A549 (cell line): ENCODE measurements around the gene NHSL1.

Experiments used
- BHLHE40 ChIP-seq: IDR thresholded peaks from 2 replicates; pipeline ENCODE4 v1.6.1; 2012; ENCODE audit warnings: low read depth, low read length, inconsistent platforms
- CTCF ChIP-seq: fragments of >200 bp; sonication (Bioruptor Twin); formaldehyde crosslinking; IDR thresholded peaks from 3 replicates; pipeline ENCODE4 v1.5.1; 2016
- EP300 ChIP-seq, 2 experiments: fragments of >200 bp; sonication (Bioruptor Twin); formaldehyde crosslinking; IDR thresholded peaks; 2 replicates in 1 of 2; 3 replicates in 1 of 2; pipeline ENCODE4 v1.6.1; 2016 to 2017
- HMGXB4 ChIP-seq: fragments of 250-450 bp; sonication (Bioruptor Pico); IDR thresholded peaks from 2 replicates; pipeline ENCODE4 v1.5.0; 2021; ENCODE audit warnings: mild to moderate bottlenecking, moderate library complexity, borderline replicate concordance
- JUN ChIP-seq, 2 experiments: fragments of >200 bp; sonication (Bioruptor Twin); formaldehyde crosslinking; IDR thresholded peaks; 2 replicates in 1 of 2; 3 replicates in 1 of 2; pipeline ENCODE4 v1.6.1; 2016 to 2017
- JUNB ChIP-seq: fragments of >200 bp; sonication (Bioruptor Twin); formaldehyde crosslinking; IDR thresholded peaks from 2 replicates; pipeline ENCODE4 v1.6.1; 2016
- KDM1A ChIP-seq: fragments of 200-600 bp; sonication (generic); IDR thresholded peaks from 2 replicates; pipeline ENCODE4 v1.6.1; 2016; ENCODE audit warnings: low read depth, mild to moderate bottlenecking
- MAZ ChIP-seq: fragments of 150-350 bp; IDR thresholded peaks from 2 replicates; pipeline ENCODE4 v1.6.1; 2014; ENCODE audit warnings: antibody characterized with exemption, low read depth, low read length, borderline replicate concordance
- POLR2A ChIP-seq: IDR thresholded peaks from 2 replicates; pipeline ENCODE4 v1.6.1; 2012; ENCODE audit warnings: mild to moderate bottlenecking, low read length
- RARB ChIP-seq: fragments of 250-450 bp; sonication (Bioruptor Pico); IDR thresholded peaks from 2 replicates; pipeline ENCODE4 v1.8.0; 2021; ENCODE audit warnings: mild to moderate bottlenecking, moderate library complexity

- TF ChIP-seq POLR2A, result no peak
- TF ChIP-seq CTCF, result no peak
- TF ChIP-seq KDM1A, result no peak
- TF ChIP-seq EP300 (IDR thresholded peaks at IDR 0.05), result no peak
- TF ChIP-seq JUNB, result no peak
- TF ChIP-seq HMGXB4 (CRISPR knock-in tag), result no peak
- no peak for TF ChIP-seq JUN (IDR thresholded peaks at IDR 0.05)
- TF ChIP-seq MAZ, result no peak
- no peak for TF ChIP-seq BHLHE40
- no peak for TF ChIP-seq RARB (CRISPR knock-in tag)
These were observed 2.0 kb downstream of the NHSL1 start for GRCh38 chr6:138497286-138497685.
